Caki2 (cell line): ENCODE measurements around the gene LONP1. TPM values are rescaled to one million over a fixed set of nuclear protein-coding genes. Genes with fewer than 3 reads are reported as not detected.

ENCODE experiments used
- total RNA-seq: library from RNA; depleted of rRNA; stranded (reverse); fragments of >200 nt; shearing (Covaris generic); gene quantifications from 2 replicates; pipeline ENCODE4 v1.2.3, GENCODE V29; 2014; ENCODE audit warnings: low replicate concordance; rRNA removed

Gene LONP1
- total RNA-seq, 1 experiment from 2014 or later = 213 TPM

Other genes with a start within 250 kb of the LONP1 start
- 0.41 TPM in 1 of 2 replicates, not detected in the other for gene TINCR, start 152.2 kb downstream of the LONP1 start, total RNA-seq
- 2.0 and 12.9 TPM in 2 replicates for gene SAFB2, start 97.4 kb downstream of the LONP1 start, total RNA-seq
- gene SAFB, start 97.1 kb downstream of the LONP1 start, total RNA-seq = 35.5 and 54.0 TPM in 2 replicates
- 71.3 and 130 TPM in 2 replicates for gene MICOS13, start 39.6 kb downstream of the LONP1 start, total RNA-seq
- gene HSD11B1L, start 39.1 kb downstream of the LONP1 start, total RNA-seq = 2.6 and 12.1 TPM in 2 replicates
- 598 and 658 TPM in 2 replicates for gene RPL36, start 29.9 kb downstream of the LONP1 start, total RNA-seq
- gene CATSPERD, start 491 bp upstream of the LONP1 start, total RNA-seq = not detected in 2 replicates
- gene PRR22, start 64.6 kb upstream of the LONP1 start, total RNA-seq = 0.47 and 4.6 TPM in 2 replicates
- 62.3 and 81.2 TPM in 2 replicates for gene DUS3L, start 71.0 kb upstream of the LONP1 start, total RNA-seq
- 15.0 and 16.7 TPM in 2 replicates for gene NRTN, start 84.9 kb upstream of the LONP1 start, total RNA-seq
- not detected in 2 replicates for gene FUT6, start 119.6 kb upstream of the LONP1 start, total RNA-seq
- not detected in 2 replicates for gene FUT3, start 131.3 kb upstream of the LONP1 start, total RNA-seq
- not detected in 2 replicates for gene FUT5, start 150.4 kb upstream of the LONP1 start, total RNA-seq
- 190 and 227 TPM in 2 replicates for gene NDUFA11, start 183.6 kb upstream of the LONP1 start, total RNA-seq
- gene VMAC, start 184.7 kb upstream of the LONP1 start, total RNA-seq = 0.12 and 1.7 TPM in 2 replicates
- 0.32 and 6.1 TPM in 2 replicates for gene CAPS, start 194.1 kb upstream of the LONP1 start, total RNA-seq